ENCODE data around the gene TPK1. TPM values are rescaled to one million over a fixed set of nuclear protein-coding genes. Genes with fewer than 3 reads are reported as not detected.

The TPK1 gene
- total RNA-seq, 1 experiment from 2014 or later = 3.3 TPM

GRCh38 chr7:144731661-144732351 lies 104.0 kb downstream of the TPK1 start:
- in situ Hi-C loops (cut with HindIII; ENCODE audit: low pct_unique_long_range_greater_than_20kb, low sequenced_read_pairs) (no loop called here), intact Hi-C loops (cut with micrococcal nuclease; ENCODE audit: unreplicated experiment) (no loop called here)
- POLR2A ChIA-PET = no interaction called here
- no peaks in the 10 kb centered on the region for H3K27me3 ChIP-seq (ENCODE audit: control insufficient read depth, insufficient read depth, low read length)
- no TSS peak for BruUV-seq (replicated peaks)
- CTCF ChIA-PET = no interaction called here
- ATAC-seq = no peak
- H3K4me3 ChIP-seq (ENCODE audit: low read depth in 2 of 2, low read length in 2 of 2) = no peak overlapping the region
- no peaks in the 10 kb centered on the region for H3K36me3 ChIP-seq (ENCODE audit: control insufficient read depth, insufficient read depth, low read length)
- H3K9me3 ChIP-seq (ENCODE audit: control insufficient read depth, insufficient read depth, low read depth, low read length) = no peaks in the 10 kb centered on the region
- TF ChIP-seq CTCF (IDR thresholded peaks at IDR 0.05) (no peak), SIN3A (IDR thresholded peaks at IDR 0.05; ENCODE audit: borderline replicate concordance, insufficient read depth, low read depth, low read length) (no peak), REST (IDR thresholded peaks at IDR 0.05; ENCODE audit: insufficient read depth in 1 of 2, low read depth in 2 of 2, low read length in 1 of 2) (no peak), POLR2AphosphoS5 (IDR thresholded peaks at IDR 0.05; ENCODE audit: low read depth, low read length) (no peak), TCF7L2 (IDR thresholded peaks at IDR 0.05; ENCODE audit: low read depth, low read length) (no peak)
- H3K27ac ChIP-seq (ENCODE audit: low read length) = no peak overlapping the region
- H3K4me1 ChIP-seq (ENCODE audit: control insufficient read depth, insufficient read depth, low read length) = no peaks in the 10 kb centered on the region
- DNase-seq (ENCODE audit: low read depth, low spot score) = no peak

- DNase-seq (ENCODE audit: low read depth, low spot score) (no peak), ATAC-seq (no peak)
- H3K36me3 ChIP-seq (ENCODE audit: control insufficient read depth, insufficient read depth, low read length) = no peaks in the 10 kb centered on the region
- no peaks in the 10 kb centered on the region for H3K4me1 ChIP-seq (ENCODE audit: control insufficient read depth, insufficient read depth, low read length)
- intact Hi-C loops (cut with micrococcal nuclease; ENCODE audit: unreplicated experiment) (no loop called here), in situ Hi-C loops (cut with HindIII; ENCODE audit: low pct_unique_long_range_greater_than_20kb, low sequenced_read_pairs) (no loop called here)
- no peaks in the 10 kb centered on the region for H3K9me3 ChIP-seq (ENCODE audit: control insufficient read depth, insufficient read depth, low read depth, low read length)
- no peak overlapping the region for H3K4me3 ChIP-seq (ENCODE audit: low read depth in 2 of 2, low read length in 2 of 2)
- ChIA-PET CTCF (no interaction called here), POLR2A (no interaction called here)
- H3K27me3 ChIP-seq (ENCODE audit: control insufficient read depth, insufficient read depth, low read length) = no peaks in the 10 kb centered on the region
- no peak overlapping the region for H3K27ac ChIP-seq (ENCODE audit: low read length)
- no TSS peak for BruUV-seq (replicated peaks)
- no peak for TF ChIP-seq SIN3A (IDR thresholded peaks at IDR 0.05; ENCODE audit: borderline replicate concordance, insufficient read depth, low read depth, low read length)
- TF ChIP-seq CTCF (IDR thresholded peaks at IDR 0.05) = no peak
- no peak for TF ChIP-seq REST (IDR thresholded peaks at IDR 0.05; ENCODE audit: insufficient read depth in 1 of 2, low read depth in 2 of 2, low read length in 1 of 2)
- TF ChIP-seq POLR2AphosphoS5 (IDR thresholded peaks at IDR 0.05; ENCODE audit: low read depth, low read length) = no peak
- no peak for TF ChIP-seq TCF7L2 (IDR thresholded peaks at IDR 0.05; ENCODE audit: low read depth, low read length)
Measured at GRCh38 chr7:144730224-144730623, 105.6 kb downstream of the TPK1 start.

All from Panc1 (cell line).